ENCODE measurements around the gene LYSMD1. TPM values are rescaled to one million over a fixed set of nuclear protein-coding genes. Genes with fewer than 3 reads are reported as not detected.

Gene LYSMD1
- total RNA-seq, 1 donor from 2014 or later = 5.4 TPM

GRCh38 chr1:151171190-151171589 lies 5.5 kb upstream of the LYSMD1 start:
- peaks cover 11% of the 10 kb centered on the region for H3K4me1 Mint-ChIP-seq
- ATAC-seq (ENCODE audit: low read depth) (no peak), DNase-seq (no peak)
- no peak overlapping the region for H3K4me3 Mint-ChIP-seq
- no peaks in the 10 kb centered on the region for H3K27me3 Mint-ChIP-seq
- H3K9me3 Mint-ChIP-seq = no peaks in the 10 kb centered on the region
- H3K36me3 Mint-ChIP-seq (ENCODE audit: low read depth) = peaks cover 74% of the 10 kb centered on the region
- no peak overlapping the region for H3K27ac Mint-ChIP-seq
- intact Hi-C loops (cut with micrococcal nuclease) = no loop called here
- TF ChIP-seq CTCF (IDR thresholded peaks at IDR 0.05) = no peak
- POLR2A ChIA-PET = interaction anchor here (0.6 to 1.5 kb wide), 2 partner anchors 19 to 580 kb away, joined by 5 read pairs; partner anchors contain the start of gene VPS72
- CTCF ChIA-PET = no interaction called here

- H3K4me1 Mint-ChIP-seq = peaks cover 33% of the 10 kb centered on the region
- ChIA-PET CTCF (interaction anchor here (2.7 kb wide), 1 partner anchor 67 kb away, joined by 8 read pairs; no protein-coding TSS in a partner anchor), POLR2A (interaction anchor here (1.0 to 2.5 kb wide), 7 partner anchors 10 to 114 kb away, joined by 3 to 22 read pairs (median 7); partner anchors contain the start of genes MLLT11, PSMD4, TNFAIP8L2 and VPS72)
- no peaks in the 10 kb centered on the region for H3K27me3 Mint-ChIP-seq
- H3K4me3 Mint-ChIP-seq = peak overlapping the region; percentile 92
- H3K27ac Mint-ChIP-seq = no peak overlapping the region
- peaks cover 55% of the 10 kb centered on the region for H3K36me3 Mint-ChIP-seq (ENCODE audit: low read depth)
- intact Hi-C loops (cut with micrococcal nuclease) = loop anchor here (10.0 kb wide), 1 partner anchor 448 kb away; the partner anchor contains the start of gene SNX27
- no peak for TF ChIP-seq CTCF (IDR thresholded peaks at IDR 0.05)
- DNase-seq = no peak
- no peak for ATAC-seq (ENCODE audit: low read depth)
- H3K9me3 Mint-ChIP-seq = no peaks in the 10 kb centered on the region
Observed at GRCh38 chr1:151167116-151167515, 1.4 kb upstream of the LYSMD1 start.

GRCh38 chr1:151166505-151166956 lies 829 bp upstream of the LYSMD1 start:
- ChIA-PET POLR2A (interaction anchor here (0.8 to 2.5 kb wide), 9 partner anchors 9 to 803 kb away, joined by 3 to 22 read pairs (median 6); partner anchors contain the start of genes MLLT11, PSMD4, RPRD2 and TNFAIP8L2), CTCF (interaction anchor here (2.7 kb wide), 1 partner anchor 67 kb away, joined by 8 read pairs; no protein-coding TSS in a partner anchor)
- Mint-ChIP-seq H3K4me3 (peak overlapping the region; percentile 92), H3K9me3 (no peaks in the 10 kb centered on the region), H3K4me1 (peaks cover 35% of the 10 kb centered on the region), H3K27me3 (no peaks in the 10 kb centered on the region), H3K27ac (peak overlapping the region; percentile 89), H3K36me3 (ENCODE audit: low read depth) (peaks cover 57% of the 10 kb centered on the region)
- ATAC-seq (ENCODE audit: low read depth) = no peak
- TF ChIP-seq CTCF (IDR thresholded peaks at IDR 0.05) = no peak
- intact Hi-C loops (cut with micrococcal nuclease) = loop anchor here (1.0 to 10.0 kb wide), 4 partner anchors 24 to 448 kb away; partner anchors contain the start of genes PIP5K1A, PSMD4, SNX27 and VPS72
- DNase-seq = no peak

- TF ChIP-seq CTCF (IDR thresholded peaks at IDR 0.05) = no peak
- no peak for DNase-seq
- Mint-ChIP-seq H3K27ac (peak overlapping the region; percentile 89), H3K27me3 (no peaks in the 10 kb centered on the region), H3K9me3 (no peaks in the 10 kb centered on the region), H3K4me3 (peak overlapping the region; percentile 92), H3K4me1 (peaks cover 39% of the 10 kb centered on the region), H3K36me3 (ENCODE audit: low read depth) (peaks cover 51% of the 10 kb centered on the region)
- POLR2A ChIA-PET = interaction anchor here (0.5 to 2.5 kb wide), 5 partner anchors 8 to 99 kb away, joined by 3 to 22 read pairs (median 6); partner anchors contain the start of genes TNFAIP8L2 and VPS72
- intact Hi-C loops (cut with micrococcal nuclease) = loop anchor here (1.0 to 10.0 kb wide), 5 partner anchors 9 to 449 kb away; partner anchors contain the start of genes SEMA6C, SNX27 and TNFAIP8L2
- no peak for ATAC-seq (ENCODE audit: low read depth)
- CTCF ChIA-PET = interaction anchor here (2.7 kb wide), 1 partner anchor 66 kb away, joined by 8 read pairs; no protein-coding TSS in a partner anchor
Observed at GRCh38 chr1:151165281-151165737, 393 bp downstream of the LYSMD1 start.

- H3K27ac Mint-ChIP-seq = peak overlapping the region; percentile 89
- peaks cover 42% of the 10 kb centered on the region for H3K4me1 Mint-ChIP-seq
- no peak for DNase-seq
- H3K9me3 Mint-ChIP-seq = no peaks in the 10 kb centered on the region
- ATAC-seq (ENCODE audit: low read depth) = no peak
- ChIA-PET CTCF (interaction anchor here (2.7 kb wide), 1 partner anchor 65 kb away, joined by 8 read pairs; no protein-coding TSS in a partner anchor), POLR2A (interaction anchor here (0.5 to 2.5 kb wide), 3 partner anchors 8 to 100 kb away, joined by 4 to 22 read pairs (median 12); partner anchors contain the start of genes TNFAIP8L2 and VPS72)
- no peak for TF ChIP-seq CTCF (IDR thresholded peaks at IDR 0.05)
- peaks cover 48% of the 10 kb centered on the region for H3K36me3 Mint-ChIP-seq (ENCODE audit: low read depth)
- peak overlapping the region; percentile 92 for H3K4me3 Mint-ChIP-seq
- intact Hi-C loops (cut with micrococcal nuclease) = loop anchor here (1.0 to 10.0 kb wide), 5 partner anchors 9 to 450 kb away; partner anchors contain the start of genes SEMA6C, SNX27 and TNFAIP8L2
- no peaks in the 10 kb centered on the region for H3K27me3 Mint-ChIP-seq
Observed at GRCh38 chr1:151164732-151165280, 896 bp downstream of the LYSMD1 start.
